Fibroblast of pulmonary artery (primary cell): ENCODE measurements around the gene SCAMP2.

ENCODE experiments used
- DNase-seq: peaks from one replicate; pipeline ENCODE4 v3.0.0-alpha.2; 2010; ENCODE audit warnings: low read depth
- H3K4me3 ChIP-seq: replicated peaks from 2 replicates; pipeline ENCODE4 v1.5.1; 2011; ENCODE audit warnings: low read depth, mild to moderate bottlenecking, control low read depth, low read length, moderate library complexity
- CTCF ChIP-seq: IDR thresholded peaks from 2 replicates; pipeline ENCODE4 v1.5.1; 2011; ENCODE audit warnings: mild to moderate bottlenecking, control low read depth, low read length, inconsistent platforms; ENCODE audit errors: missing control alignments

SCAMP2 gene

GRCh38 chr15:74812533-74812932 lies 60.6 kb downstream of the SCAMP2 start, which contains the start of gene LMAN1L:
TSS of gene LMAN1L (plus strand) at chr15:74812835. CDS start at chr15:74812855, 20 bp downstream.
- no peak for DNase-seq
- no peak for TF ChIP-seq CTCF
- no peak within 1 kb of the TSS for H3K4me3 ChIP-seq

GRCh38 chr15:74809956-74810355 lies 63.2 kb downstream of the SCAMP2 start:
- H3K4me3 ChIP-seq, result no peak overlapping the region
- TF ChIP-seq CTCF, result no peak
- DNase-seq, result no peak

- DNase-seq, result no peak
- no peak overlapping the region for H3K4me3 ChIP-seq
- no peak for TF ChIP-seq CTCF
These were observed 63.9 kb downstream of the SCAMP2 start for GRCh38 chr15:74809242-74809641.

- no peak for DNase-seq
- no peak overlapping the region for H3K4me3 ChIP-seq
- TF ChIP-seq CTCF, result no peak
These were observed 64.3 kb downstream of the SCAMP2 start for GRCh38 chr15:74808840-74809229.

- no peak for DNase-seq
- TF ChIP-seq CTCF, result no peak
- no peak overlapping the region for H3K4me3 ChIP-seq
These were observed 64.9 kb downstream of the SCAMP2 start for GRCh38 chr15:74808078-74808839.

GRCh38 chr15:74807282-74807681 lies 65.9 kb downstream of the SCAMP2 start:
- no peak for TF ChIP-seq CTCF
- no peak overlapping the region for H3K4me3 ChIP-seq
- no peak for DNase-seq

GRCh38 chr15:74804935-74805334 lies 68.2 kb downstream of the SCAMP2 start:
- DNase-seq, result no peak
- TF ChIP-seq CTCF, result no peak
- H3K4me3 ChIP-seq, result no peak overlapping the region
